HepG2 (cell line): Measurements from ENCODE around the gene PLRG1. TPM values are rescaled to one million over a fixed set of nuclear protein-coding genes. Genes with fewer than 3 reads are reported as not detected.

Experiments
- ATAC-seq: fragments of 200-7000 bp; cut with Tn5 transposase; 3 replicates; pipeline ENCODE4 v1.9.1; 2020; ENCODE audit warnings: mild to moderate bottlenecking, moderate library complexity
- BruUV-seq: library from RNA; stranded (reverse); fragments of 400-500 nt; replicated peaks from 2 replicates; lab custom pipeline; 2021; lab: Mats Ljungman, UMichigan
- CTCF ChIA-PET: fragments of 300-600 bp; formaldehyde crosslinking; extraction: SDS; loops from one replicate; lab custom pipeline; 2021; ENCODE audit warnings: low total read pairs, inconsistent platforms, low intra/inter-chr PET ratio; lab: Yijun Ruan, JAX
- POLR2A ChIA-PET: fragments of 350-600 bp; sonication (Branson Sonifier 250); formaldehyde crosslinking; loops from one replicate; lab custom pipeline; 2020; ENCODE audit warnings: antibody characterized with exemption, inconsistent platforms; lab: Yijun Ruan, JAX
- DNase-seq: peaks from one replicate; pipeline ENCODE4 v3.0.0-alpha.2; 2015; ENCODE audit warnings: low spot score
- FAIRE-seq: peaks from 3 replicates; lab custom pipeline; 2011; peaks lifted over from hg19 to GRCh38; lab: Jason Lieb, UNC
- H2AFZ ChIP-seq: one replicate; pipeline ENCODE4 v1.6.1; 2011; ENCODE audit warnings: low read length, inconsistent platforms
- H3K27ac ChIP-seq: fragments of 300-600 bp; 3 replicates; pipeline ENCODE4 v1.8.0; 2011; ENCODE audit warnings: mixed run types, mild to moderate bottlenecking, mixed read lengths, low read length, inconsistent platforms; ENCODE audit not compliant: insufficient read depth; ENCODE audit errors: extremely low read length
- H3K27me3 ChIP-seq, 2 experiments: fragments of 200-600 bp in 1 of 2; 2 replicates in 1 of 2; 3 replicates in 1 of 2; pipeline versions ENCODE4 v1.6.0 to v1.8.0; 2011; ENCODE audit warnings: low read length in 2 of 2, mild to moderate bottlenecking in 2 of 2, moderate library complexity in 2 of 2, inconsistent platforms in 1 of 2; ENCODE audit not compliant: insufficient read depth in 2 of 2, control insufficient read depth in 1 of 2
- H3K36me3 ChIP-seq, 2 experiments: fragments of 200-600 bp in 1 of 2; replicated peaks in 1 of 2; 2 replicates in 1 of 2; 3 replicates in 1 of 2; pipeline versions ENCODE4 v1.5.1 to v1.8.0; 2011; ENCODE audit warnings: low read length in 2 of 2, inconsistent platforms in 1 of 2; ENCODE audit not compliant: insufficient read depth in 2 of 2, control insufficient read depth in 1 of 2
- H3K4me1 ChIP-seq: 2 replicates; pipeline ENCODE4 v1.5.1; 2012; ENCODE audit warnings: low read length, inconsistent platforms; ENCODE audit not compliant: insufficient read depth
- H3K4me2 ChIP-seq: 2 replicates; pipeline ENCODE4 v1.6.0; 2011; ENCODE audit warnings: low read depth, low read length, inconsistent platforms
- H3K4me3 ChIP-seq, 3 experiments: fragments of 200-600 bp in 1 of 3; sonication (generic), shearing (Covaris generic) in 1 of 3; replicated peaks in 1 of 3; 2 replicates each; pipeline ENCODE4 v1.5.1; 2011 to 2016; ENCODE audit warnings: low read length in 3 of 3, inconsistent platforms in 2 of 3, low read depth in 2 of 3, mild to moderate bottlenecking in 2 of 3, control low read depth in 1 of 3, mixed read lengths in 1 of 3; ENCODE audit not compliant: insufficient read depth in 1 of 3
- H3K79me2 ChIP-seq: one replicate; pipeline ENCODE4 v1.6.1; 2011; ENCODE audit warnings: low read length, inconsistent platforms; ENCODE audit not compliant: insufficient read depth
- H3K9ac ChIP-seq: 2 replicates; pipeline ENCODE4 v1.6.0; 2011; ENCODE audit warnings: mild to moderate bottlenecking, low read depth, low read length, inconsistent platforms; ENCODE audit not compliant: insufficient read depth
- H3K9me3 ChIP-seq: 2 replicates; pipeline ENCODE4 v1.5.1; 2012; ENCODE audit warnings: mild to moderate bottlenecking, low read length
- H4K20me1 ChIP-seq: 2 replicates; pipeline ENCODE4 v1.6.0; 2011; ENCODE audit warnings: inconsistent platforms, mild to moderate bottlenecking, low read length, moderate library complexity; ENCODE audit not compliant: insufficient read depth
- CBX1 ChIP-seq: IDR thresholded peaks from one replicate; pipeline ENCODE4 v1.6.1; 2016; ENCODE audit warnings: antibody characterized with exemption, low read depth
- CENPX ChIP-seq: sonication (generic); formaldehyde crosslinking; IDR thresholded peaks from 2 replicates; pipeline ENCODE4 v1.9.0; 2021; ENCODE audit warnings: mild to moderate bottlenecking, missing genetic modification reagents, moderate library complexity
- CREB1 ChIP-seq, 2 experiments: fragments of 450-650 bp in 1 of 2; IDR thresholded peaks; 2 replicates each; pipeline ENCODE4 v1.6.1; 2016 to 2017; ENCODE audit warnings: control low read depth in 1 of 2, mild to moderate bottlenecking in 1 of 2, missing compliant biosample characterization in 1 of 2, missing genetic modification characterization in 1 of 2
- FOXK2 ChIP-seq: fragments of 450-650 bp; IDR thresholded peaks from 2 replicates; pipeline ENCODE4 v1.6.1; 2016
- GATAD2A ChIP-seq: IDR thresholded peaks from 2 replicates; pipeline ENCODE4 v1.6.1; 2016
- ISX ChIP-seq: sonication (generic); formaldehyde crosslinking; conservative IDR thresholded peaks from 2 replicates; pipeline ENCODE4 v1.5.0; 2020; ENCODE audit warnings: missing genetic modification reagents
- KLF13 ChIP-seq: sonication (generic); formaldehyde crosslinking; IDR thresholded peaks from 2 replicates; pipeline ENCODE4 v1.4.0; 2020; ENCODE audit warnings: mild to moderate bottlenecking, missing genetic modification reagents
- NR0B2 ChIP-seq: sonication (generic); formaldehyde crosslinking; IDR thresholded peaks from 2 replicates; pipeline ENCODE4 v1.4.0; 2020; ENCODE audit warnings: mild to moderate bottlenecking, missing genetic modification reagents
- PATZ1 ChIP-seq: sonication (generic); formaldehyde crosslinking; IDR thresholded peaks from 2 replicates; pipeline ENCODE4 v1.4.0; 2020; ENCODE audit warnings: missing genetic modification reagents
- POLR2AphosphoS5 ChIP-seq: IDR thresholded peaks from 2 replicates; pipeline ENCODE4 v1.6.1; 2012; ENCODE audit warnings: low read depth, low read length
- SAP130 ChIP-seq: IDR thresholded peaks from 2 replicates; pipeline ENCODE4 v1.6.1; 2016; ENCODE audit warnings: low read depth
- TARDBP ChIP-seq: sonication (generic); formaldehyde crosslinking; IDR thresholded peaks from 2 replicates; pipeline ENCODE4 v1.8.0; 2022; ENCODE audit warnings: mild to moderate bottlenecking, missing genetic modification reagents
- THRA ChIP-seq: sonication (generic); formaldehyde crosslinking; IDR thresholded peaks from 2 replicates; pipeline ENCODE4 v1.4.0; 2020; ENCODE audit warnings: missing genetic modification reagents, borderline replicate concordance
- ZNF263 ChIP-seq: sonication (generic); formaldehyde crosslinking; IDR thresholded peaks from 2 replicates; pipeline ENCODE4 v1.4.0; 2020; ENCODE audit warnings: missing genetic modification reagents
- ZNF33A ChIP-seq: sonication (generic); formaldehyde crosslinking; IDR thresholded peaks from 2 replicates; pipeline ENCODE4 v1.5.1; 2020; ENCODE audit warnings: missing genetic modification reagents, mild to moderate bottlenecking, moderate library complexity, borderline replicate concordance
- ZNF784 ChIP-seq: sonication (generic); formaldehyde crosslinking; IDR thresholded peaks from 2 replicates; pipeline ENCODE4 v1.5.1; 2020; ENCODE audit warnings: missing genetic modification reagents, mild to moderate bottlenecking, borderline replicate concordance
- ZNF83 ChIP-seq: sonication (generic); formaldehyde crosslinking; IDR thresholded peaks from 2 replicates; pipeline ENCODE4 v1.4.0; 2020; ENCODE audit warnings: missing genetic modification reagents, mild to moderate bottlenecking, borderline replicate concordance
- ZNF839 ChIP-seq: sonication (generic); formaldehyde crosslinking; IDR thresholded peaks from 2 replicates; pipeline ENCODE4 v1.4.0; 2020; ENCODE audit warnings: missing genetic modification reagents, mild to moderate bottlenecking, borderline replicate concordance
- ZXDC ChIP-seq: sonication (generic); formaldehyde crosslinking; IDR thresholded peaks from 2 replicates; pipeline ENCODE4 v1.5.0; 2020; ENCODE audit warnings: mild to moderate bottlenecking, missing genetic modification reagents
- WGBS: methylation state at CpG from one replicate; pipeline ENCODE4 v1.1.6; 2017; ENCODE audit warnings: low lambda C conversion rate; 5-methylcytosine and 5-hydroxymethylcytosine counted together
- in situ Hi-C: cut with HindIII; loops from 2 replicates; pipeline ENCODE4 v1.10.0; 2017; ENCODE audit warnings: low pct_unique_long_range_greater_than_20kb; ENCODE audit not compliant: extremely low pct_ligation_motif_present
- intact Hi-C: fragments of 100-400 bp; cut with micrococcal nuclease; formaldehyde crosslinking; loops from one replicate; pipeline ENCODE4 v1.10.0; 2022; ENCODE audit not compliant: unreplicated experiment
- polyA plus RNA-seq, 8 experiments: library from polyadenylated mRNA; depleted of rRNA in 3 of 8; stranded (reverse) in 7 of 8; unstranded in 1 of 8; fragments of >200 nt; fragmentation: Illumina TruSeq in 4 of 8; extraction: Trizol in 4 of 8; gene quantifications; 2 replicates each; pipeline versions ENCODE4 v1.2.1 to v1.2.3, GENCODE V29; 2011 to 2016; ENCODE audit warnings: low read depth in 4 of 8, missing spikeins in 1 of 8, mixed read lengths in 1 of 8; ENCODE audit not compliant: insufficient read depth in 1 of 8
- total RNA-seq, 5 experiments: library from RNA; depleted of rRNA; stranded (reverse); fragments of >200 nt; fragmentation: Illumina TruSeq; extraction: Trizol; gene quantifications; 2 replicates each; pipeline ENCODE4 v1.2.3, GENCODE V29; 2016; ENCODE audit warnings: low read depth in 1 of 5

The PLRG1 gene
- total and polyA plus RNA-seq, 2 of the 13 experiments (the other 11 are each of a cell fraction or from before 2014, with no cell fraction given), result 77.3 to 110 TPM

GRCh38 chr4:154495867-154496266 lies 54.3 kb downstream of the PLRG1 start:
- CTCF ChIA-PET, result no interaction called here
- no peaks in the 10 kb centered on the region for H3K9me3 ChIP-seq
- H3K27ac ChIP-seq, result no peak overlapping the region
- no peak overlapping the region for H2AFZ ChIP-seq
- POLR2A ChIA-PET, result no interaction called here
- TF ChIP-seq TARDBP (CRISPR knock-in tag), result no peak
- no peak for TF ChIP-seq SAP130 (CRISPR knock-in tag)
- no peak for TF ChIP-seq CENPX
- no peak for TF ChIP-seq PATZ1 (CRISPR knock-in tag)
- TF ChIP-seq ZXDC, result no peak
- no peak for TF ChIP-seq FOXK2
- no peak for TF ChIP-seq ISX
- TF ChIP-seq POLR2AphosphoS5, result no peak
- TF ChIP-seq ZNF83 (CRISPR knock-in tag), result no peak
- no peak for TF ChIP-seq KLF13 (CRISPR knock-in tag)
- no peak for TF ChIP-seq ZNF784 (CRISPR knock-in tag)
- TF ChIP-seq NR0B2 (CRISPR knock-in tag), result no peak
- no peak for TF ChIP-seq CREB1 (IDR thresholded peaks at IDR 0.05)
- TF ChIP-seq CREB1 (CRISPR knock-in tag; IDR thresholded peaks at IDR 0.05), result no peak
- no peak for TF ChIP-seq ZNF33A
- TF ChIP-seq CBX1, result no peak
- no peak for TF ChIP-seq THRA (CRISPR knock-in tag)
- TF ChIP-seq ZNF263 (CRISPR knock-in tag), result no peak
- TF ChIP-seq GATAD2A (CRISPR knock-in tag), result no peak
- TF ChIP-seq ZNF839 (CRISPR knock-in tag), result no peak
- no peak overlapping the region for H3K9ac ChIP-seq
- no peaks in the 10 kb centered on the region for H3K79me2 ChIP-seq
- in situ Hi-C loops, result no loop called here
- no peaks in the 10 kb centered on the region for H3K36me3 ChIP-seq
- no peaks in the 10 kb centered on the region for H4K20me1 ChIP-seq
- FAIRE-seq (no peak), ATAC-seq (no peak), DNase-seq (no peak)
- intact Hi-C loops, result no loop called here
- no TSS peak for BruUV-seq
- H3K27me3 ChIP-seq, result peaks cover 1 to 13% of the 10 kb centered on the region in 2 experiments; a peak in 4 of 5 replicates
- 25% methylated on average over 2 of the region's 2 CpGs for WGBS
- no peak overlapping the region for H3K4me2 ChIP-seq
- H3K4me1 ChIP-seq, result peaks cover 13% of the 10 kb centered on the region
- H3K4me3 ChIP-seq, result no peak overlapping the region
